Cerebellar cortex (tissue), 1 donor: ENCODE measurements around the gene SMARCD1.

ENCODE experiments used
- DNase-seq: peaks from one replicate; pipeline ENCODE4 v3.0.0-alpha.2; 2015; ENCODE audit warnings: low spot score

The SMARCD1 gene

GRCh38 chr12:50057000-50057841 lies 27.9 kb upstream of the SMARCD1 start, which contains the start of gene ASIC1:
ASIC1 (plus strand) TSS chr12:50057596; CDS start chr12:50058767, 1,171 bp downstream.
- DNase-seq, result peak; percentile 67

GRCh38 chr12:50057896-50058670 lies 27.1 kb upstream of the SMARCD1 start:
- DNase-seq, result no peak

GRCh38 chr12:50058743-50059312 lies 26.3 kb upstream of the SMARCD1 start:
- DNase-seq, result no peak

- no peak for DNase-seq
These were observed 25.6 kb upstream of the SMARCD1 start for GRCh38 chr12:50059440-50060119.

GRCh38 chr12:50060120-50060468 lies 25.0 kb upstream of the SMARCD1 start:
- DNase-seq, result no peak

GRCh38 chr12:50061171-50061570 lies 24.0 kb upstream of the SMARCD1 start:
- no peak for DNase-seq

- no peak for DNase-seq
These were observed 23.0 kb upstream of the SMARCD1 start for GRCh38 chr12:50061946-50062686.

GRCh38 chr12:50062728-50063460 lies 22.2 kb upstream of the SMARCD1 start:
- no peak for DNase-seq

GRCh38 chr12:50065726-50066310 lies 19.3 kb upstream of the SMARCD1 start:
- DNase-seq, result no peak

- peak; percentile 42 for DNase-seq
These were observed 18.7 kb upstream of the SMARCD1 start for GRCh38 chr12:50066402-50066801.

GRCh38 chr12:50069069-50069468 lies 16.1 kb upstream of the SMARCD1 start:
- no peak for DNase-seq

GRCh38 chr12:50069539-50069938 lies 15.6 kb upstream of the SMARCD1 start:
- no peak for DNase-seq

GRCh38 chr12:50070314-50071060 lies 14.7 kb upstream of the SMARCD1 start:
- peak; percentile 92 for DNase-seq

GRCh38 chr12:50072198-50072907 lies 12.8 kb upstream of the SMARCD1 start:
- no peak for DNase-seq

GRCh38 chr12:50073206-50073605 lies 11.9 kb upstream of the SMARCD1 start:
- DNase-seq, result no peak

GRCh38 chr12:50073712-50074111 lies 11.4 kb upstream of the SMARCD1 start:
- no peak for DNase-seq

- peak; percentile 88 for DNase-seq
These were observed 10.0 kb upstream of the SMARCD1 start for GRCh38 chr12:50074936-50075807.

- no peak for DNase-seq
These were observed 9.4 kb upstream of the SMARCD1 start for GRCh38 chr12:50075808-50076170.
